Hepatocyte (in vitro differentiated cells): ENCODE measurements around the gene MOK. TPM values are rescaled to one million over a fixed set of nuclear protein-coding genes. Genes with fewer than 3 reads are reported as not detected.

Experiments used
- DNase-seq: peaks from one replicate; pipeline ENCODE4 v3.0.0-alpha.2; 2016; ENCODE audit warnings: low spot score
- H2AFZ ChIP-seq: fragments of 200-600 bp; sonication (generic); 2 replicates; pipeline ENCODE4 v1.6.0; 2016; ENCODE audit warnings: antibody characterized with exemption, mild to moderate bottlenecking
- H3K27ac ChIP-seq: fragments of 200-600 bp; sonication (generic); 2 replicates; pipeline ENCODE4 v1.5.1; 2016; ENCODE audit warnings: mild to moderate bottlenecking
- H3K27me3 ChIP-seq: fragments of 200-600 bp; sonication (generic); 2 replicates; pipeline ENCODE4 v1.6.1; 2016
- H3K36me3 ChIP-seq: fragments of 200-600 bp; sonication (generic); replicated peaks from 2 replicates; pipeline ENCODE4 v1.5.1; 2016; ENCODE audit warnings: low read depth; ENCODE audit not compliant: insufficient read depth
- H3K4me1 ChIP-seq: fragments of 200-600 bp; sonication (generic); 2 replicates; pipeline ENCODE4 v1.5.1; 2016; ENCODE audit warnings: mild to moderate bottlenecking, moderate library complexity; ENCODE audit not compliant: insufficient read depth
- H3K4me2 ChIP-seq: fragments of 200-600 bp; sonication (generic); 2 replicates; pipeline ENCODE4 v1.6.0; 2016
- H3K4me3 ChIP-seq: fragments of 200-600 bp; sonication (generic); 2 replicates; pipeline ENCODE4 v1.5.1; 2016; ENCODE audit warnings: mild to moderate bottlenecking
- H3K79me2 ChIP-seq: fragments of 200-600 bp; sonication (generic); 2 replicates; pipeline ENCODE4 v1.6.0; 2017; ENCODE audit warnings: mild to moderate bottlenecking
- H3K9me2 ChIP-seq: fragments of 200-600 bp; sonication (generic); replicated peaks from 2 replicates; pipeline ENCODE4 v1.6.0; 2017; ENCODE audit warnings: mild to moderate bottlenecking; ENCODE audit not compliant: insufficient read depth
- H3K9me3 ChIP-seq: fragments of 200-600 bp; sonication (generic); 2 replicates; pipeline ENCODE4 v1.5.1; 2016; ENCODE audit warnings: low read depth, mild to moderate bottlenecking
- H4K20me1 ChIP-seq: fragments of 200-600 bp; sonication (generic); 2 replicates; pipeline ENCODE4 v1.6.0; 2016; ENCODE audit warnings: mild to moderate bottlenecking; ENCODE audit not compliant: insufficient read depth, poor library complexity, severe bottlenecking
- EZH2 ChIP-seq: fragments of 200-600 bp; sonication (generic); IDR thresholded peaks from 2 replicates; pipeline ENCODE4 v1.6.1; 2016; ENCODE audit warnings: antibody characterized with exemption, mild to moderate bottlenecking, borderline replicate concordance
- EZH2phosphoT487 ChIP-seq: fragments of 200-600 bp; sonication (generic); IDR thresholded peaks from one replicate; pipeline ENCODE4 v1.6.1; 2018; ENCODE audit warnings: antibody characterized with exemption, mild to moderate bottlenecking, low read depth, moderate library complexity; ENCODE audit not compliant: unreplicated experiment, severe bottlenecking
- WGBS: methylation state at CpG from one replicate; pipeline ENCODE4 v1.1.6; 2016; ENCODE audit warnings: low lambda C conversion rate; ENCODE audit errors: missing lambda C conversion rate; 5-methylcytosine and 5-hydroxymethylcytosine counted together
- polyA plus RNA-seq: library from polyadenylated mRNA; unstranded; fragments of >200 nt; fragmentation: Nextera tagmentation; extraction: Ambion mirVana; gene quantifications from 2 replicates; pipeline ENCODE4 v1.2.1, GENCODE V29; 2016
- total RNA-seq: library from RNA; depleted of rRNA; stranded (reverse); fragments of >200 nt; gene quantifications from 2 replicates; pipeline ENCODE4 v1.2.3, GENCODE V29; 2014
- TF ChIP-seq, protein P1 (sequence below): fragments of 200-600 bp; sonication (generic); IDR thresholded peaks from 2 replicates; pipeline ENCODE4 v1.5.1; 2016; ENCODE audit warnings: antibody characterized with exemption, mild to moderate bottlenecking; ENCODE audit not compliant: poor library complexity

The MOK gene
- total and polyA plus RNA-seq, 2 experiments from 2014 or later, result 9.3 to 13.5 TPM

DNA sequence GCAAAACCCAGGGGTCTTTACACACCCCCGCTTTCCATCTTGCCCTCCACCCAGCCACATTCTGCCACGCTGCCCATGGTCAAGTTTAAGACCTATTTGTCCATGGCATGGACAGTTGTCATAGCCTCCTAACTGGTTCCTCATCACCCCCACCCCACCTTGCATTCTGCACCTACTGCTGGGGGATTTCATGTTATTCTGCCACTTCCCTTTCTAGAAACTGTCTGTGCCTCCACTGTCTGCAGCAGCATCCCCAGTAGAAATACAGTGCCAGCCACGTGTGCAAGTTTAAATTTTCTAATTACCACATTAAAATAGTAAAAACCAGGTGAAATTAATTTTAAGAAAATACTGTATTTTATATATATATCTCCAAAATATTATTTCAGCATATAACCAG lies 102.0 kb downstream of the MOK start:
- Histone ChIP-seq H3K9me3 (no peaks in the 10 kb centered on the region), H2AFZ (no peak overlapping the region), H4K20me1 (peaks cover 16% of the 10 kb centered on the region), H3K4me1 (no peaks in the 10 kb centered on the region), H3K36me3 (no peaks in the 10 kb centered on the region), H3K4me2 (no peak overlapping the region), H3K79me2 (peaks cover 66% of the 10 kb centered on the region), H3K27me3 (no peaks in the 10 kb centered on the region), H3K9me2 (no peaks in the 10 kb centered on the region), H3K27ac (no peak overlapping the region), H3K4me3 (no peak overlapping the region)
- DNase-seq, result no peak
- TF ChIP-seq, protein P1, sequence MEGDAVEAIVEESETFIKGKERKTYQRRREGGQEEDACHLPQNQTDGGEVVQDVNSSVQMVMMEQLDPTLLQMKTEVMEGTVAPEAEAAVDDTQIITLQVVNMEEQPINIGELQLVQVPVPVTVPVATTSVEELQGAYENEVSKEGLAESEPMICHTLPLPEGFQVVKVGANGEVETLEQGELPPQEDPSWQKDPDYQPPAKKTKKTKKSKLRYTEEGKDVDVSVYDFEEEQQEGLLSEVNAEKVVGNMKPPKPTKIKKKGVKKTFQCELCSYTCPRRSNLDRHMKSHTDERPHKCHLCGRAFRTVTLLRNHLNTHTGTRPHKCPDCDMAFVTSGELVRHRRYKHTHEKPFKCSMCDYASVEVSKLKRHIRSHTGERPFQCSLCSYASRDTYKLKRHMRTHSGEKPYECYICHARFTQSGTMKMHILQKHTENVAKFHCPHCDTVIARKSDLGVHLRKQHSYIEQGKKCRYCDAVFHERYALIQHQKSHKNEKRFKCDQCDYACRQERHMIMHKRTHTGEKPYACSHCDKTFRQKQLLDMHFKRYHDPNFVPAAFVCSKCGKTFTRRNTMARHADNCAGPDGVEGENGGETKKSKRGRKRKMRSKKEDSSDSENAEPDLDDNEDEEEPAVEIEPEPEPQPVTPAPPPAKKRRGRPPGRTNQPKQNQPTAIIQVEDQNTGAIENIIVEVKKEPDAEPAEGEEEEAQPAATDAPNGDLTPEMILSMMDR, result no peak
- TF ChIP-seq EZH2, result no peak
- TF ChIP-seq EZH2phosphoT487, result no peak
- WGBS, result 97% methylated on average over 3 of the region's 3 CpGs

DNA sequence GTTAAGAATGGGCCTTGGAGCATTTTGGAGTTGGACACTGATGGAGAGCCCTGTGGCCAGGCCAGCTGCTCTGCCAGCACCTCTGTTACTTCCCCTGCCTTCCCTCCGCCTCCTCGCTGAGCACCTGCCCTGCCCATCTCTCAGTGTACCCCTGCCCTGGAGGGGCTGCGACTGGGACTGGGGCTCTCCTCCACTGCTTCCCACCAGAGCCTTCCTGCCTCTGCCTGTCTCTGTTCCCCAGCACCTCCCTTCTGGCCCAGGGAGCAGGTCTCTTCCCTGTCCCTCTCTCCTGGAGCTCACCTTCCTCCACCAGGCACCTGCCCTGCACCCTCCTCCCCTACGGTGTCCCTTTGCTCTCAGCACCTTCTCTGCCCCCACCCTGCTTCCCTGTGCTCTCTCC lies 103.2 kb downstream of the MOK start:
- WGBS, result 94% methylated on average over 3 of the region's 4 CpGs

GRCh38 chr14:102201353-102201738 lies 103.6 kb downstream of the MOK start:
- Histone ChIP-seq H3K4me1 (no peaks in the 10 kb centered on the region), H3K27ac (no peak overlapping the region), H3K36me3 (no peaks in the 10 kb centered on the region), H3K4me3 (no peak overlapping the region), H4K20me1 (peaks cover 24% of the 10 kb centered on the region), H3K9me2 (no peaks in the 10 kb centered on the region), H3K4me2 (no peak overlapping the region), H3K79me2 (peaks cover 79% of the 10 kb centered on the region), H3K9me3 (no peaks in the 10 kb centered on the region), H3K27me3 (no peaks in the 10 kb centered on the region), H2AFZ (no peak overlapping the region)
- WGBS, result 91% methylated on average over 9 of the region's 9 CpGs
- no peak for DNase-seq
- TF ChIP-seq EZH2phosphoT487 (no peak), EZH2 (no peak)

More for the DNA sequence above, 103.2 kb downstream of the MOK start:
- Histone ChIP-seq H3K4me2 (no peak overlapping the region), H3K9me2 (no peaks in the 10 kb centered on the region), H3K4me3 (no peak overlapping the region), H3K4me1 (no peaks in the 10 kb centered on the region), H4K20me1 (peaks cover 22% of the 10 kb centered on the region), H2AFZ (no peak overlapping the region), H3K36me3 (no peaks in the 10 kb centered on the region), H3K9me3 (no peaks in the 10 kb centered on the region), H3K27me3 (no peaks in the 10 kb centered on the region), H3K79me2 (peaks cover 75% of the 10 kb centered on the region), H3K27ac (no peak overlapping the region)
- no peak for DNase-seq
- TF ChIP-seq EZH2, result no peak
- no peak for TF ChIP-seq EZH2phosphoT487
- TF ChIP-seq, protein P1, result no peak

- peaks cover 24% of the 10 kb centered on the region for H4K20me1 ChIP-seq
- no peak overlapping the region for H3K27ac ChIP-seq
- peaks cover 84% of the 10 kb centered on the region for H3K79me2 ChIP-seq
- H3K36me3 ChIP-seq, result no peaks in the 10 kb centered on the region
- H3K4me3 ChIP-seq, result no peak overlapping the region
- no peaks in the 10 kb centered on the region for H3K9me3 ChIP-seq
- H3K27me3 ChIP-seq, result no peaks in the 10 kb centered on the region
- H3K4me1 ChIP-seq, result no peaks in the 10 kb centered on the region
- WGBS, result 84% methylated on average over 9 of the region's 9 CpGs
- DNase-seq, result no peak
- H3K4me2 ChIP-seq, result no peak overlapping the region
- TF ChIP-seq EZH2phosphoT487 (no peak), EZH2 (no peak)
- TF ChIP-seq, protein P1, result no peak
- no peaks in the 10 kb centered on the region for H3K9me2 ChIP-seq
- H2AFZ ChIP-seq, result no peak overlapping the region
Measured at GRCh38 chr14:102200690-102201352, 104.1 kb downstream of the MOK start.
